ENCODE data around the gene LAMA2. TPM values are rescaled to one million over a fixed set of nuclear protein-coding genes. Genes with fewer than 3 reads are reported as not detected.

LAMA2 gene
- total and polyA plus RNA-seq, 7 experiments from 2014 or later: 0.02 to 0.59 (median 0.35) TPM; not detected in 4

DNA sequence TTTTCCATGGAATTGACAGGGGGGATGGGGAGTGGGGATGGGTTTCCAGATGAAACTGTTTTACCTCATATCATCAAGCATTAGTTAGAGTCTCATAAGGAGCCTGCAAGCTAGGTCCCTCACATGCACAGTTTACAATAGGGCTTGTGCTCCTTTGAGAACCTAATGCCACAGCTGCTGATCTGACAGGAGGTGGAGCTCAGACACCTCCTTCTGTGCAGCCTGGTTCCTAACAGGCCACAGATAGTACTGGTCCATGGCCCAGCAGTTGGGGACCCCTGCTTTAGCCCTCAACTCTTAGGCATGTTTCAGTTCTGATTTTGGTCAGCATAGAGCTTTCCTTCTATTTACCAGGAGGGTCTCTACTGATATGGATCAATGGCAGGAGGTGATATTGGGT, 251.6 kb downstream of the LAMA2 start:
- Mint-ChIP-seq H3K27ac (no peak overlapping the region), H3K9me3 (peaks cover 0 to 1% (median 0%) of the 10 kb centered on the region in 11 donors), H3K4me1 (no peaks in the 10 kb centered on the region), H3K27me3 (peaks cover 0 to 22% (median 12%) of the 10 kb centered on the region in 5 donors), H3K36me3 (no peaks in the 10 kb centered on the region), H3K4me3 (no peak overlapping the region)
- ATAC-seq: no peak
- peaks cover 0 to 7% of the 10 kb centered on the region in 2 donors for H3K27me3 ChIP-seq (ENCODE audit: control insufficient read depth in 2 of 2, insufficient read depth in 2 of 2, low read length in 2 of 2)
- H3K9me3 ChIP-seq (ENCODE audit: control insufficient read depth in 2 of 3, low read length in 3 of 3): no peaks in the 10 kb centered on the region
- DNase-seq: no peak
- intact Hi-C loops (cut with micrococcal nuclease): no loop called here
- no peaks in the 10 kb centered on the region for H3K36me3 ChIP-seq (ENCODE audit: control insufficient read depth in 2 of 3, insufficient read depth in 3 of 3, low read length in 3 of 3)
- no peak overlapping the region for H3K4me3 ChIP-seq (ENCODE audit: low read length)
- ChIA-PET CTCF (no interaction called here), POLR2A (no interaction called here)
- H3K27ac ChIP-seq (ENCODE audit: low read depth, low read length): no peak overlapping the region
- H3K4me1 ChIP-seq (ENCODE audit: control insufficient read depth in 2 of 2, insufficient read depth in 2 of 2, low read length in 2 of 2): no peaks in the 10 kb centered on the region

DNA sequence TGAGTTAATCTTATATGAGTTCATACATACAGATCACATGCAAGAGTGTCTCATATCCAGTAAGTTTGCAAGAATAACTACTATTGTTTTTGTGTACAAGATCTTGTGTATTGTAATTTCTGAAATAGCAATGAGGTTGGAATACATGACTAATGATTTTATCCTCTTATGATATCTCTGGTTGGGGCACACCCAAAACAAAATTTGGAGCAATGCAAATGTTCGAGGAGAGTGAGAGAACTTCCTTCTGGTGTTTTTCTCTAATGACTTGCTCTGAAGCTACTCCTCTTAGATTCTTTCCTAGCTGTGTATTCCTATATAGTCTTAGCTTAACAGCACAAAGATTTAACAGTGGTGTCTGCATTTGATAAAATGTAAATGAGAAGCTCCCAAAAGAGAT, 252.5 kb downstream of the LAMA2 start:
- no peaks in the 10 kb centered on the region for H3K4me1 Mint-ChIP-seq
- Histone ChIP-seq H3K27ac (ENCODE audit: low read depth, low read length) (no peak overlapping the region), H3K36me3 (ENCODE audit: control insufficient read depth in 2 of 3, insufficient read depth in 3 of 3, low read length in 3 of 3) (no peaks in the 10 kb centered on the region), H3K9me3 (ENCODE audit: control insufficient read depth in 2 of 3, low read length in 3 of 3) (no peaks in the 10 kb centered on the region), H3K27me3 (ENCODE audit: control insufficient read depth in 2 of 2, insufficient read depth in 2 of 2, low read length in 2 of 2) (peaks cover 0 to 7% of the 10 kb centered on the region in 2 donors), H3K4me3 (ENCODE audit: low read length) (no peak overlapping the region), H3K4me1 (ENCODE audit: control insufficient read depth in 2 of 2, insufficient read depth in 2 of 2, low read length in 2 of 2) (no peaks in the 10 kb centered on the region)
- ATAC-seq (no peak), DNase-seq (no peak)
- H3K36me3 Mint-ChIP-seq: no peaks in the 10 kb centered on the region
- ChIA-PET CTCF (no interaction called here), POLR2A (no interaction called here)
- intact Hi-C loops (cut with micrococcal nuclease): no loop called here
- peaks cover 0 to 18% (median 12%) of the 10 kb centered on the region in 5 donors for H3K27me3 Mint-ChIP-seq
- H3K4me3 Mint-ChIP-seq: no peak overlapping the region
- no peak overlapping the region for H3K27ac Mint-ChIP-seq
- peaks cover 0 to 1% (median 0%) of the 10 kb centered on the region in 11 donors for H3K9me3 Mint-ChIP-seq

- Histone ChIP-seq H3K4me1 (ENCODE audit: control insufficient read depth in 2 of 2, insufficient read depth in 2 of 2, low read length in 2 of 2) (no peaks in the 10 kb centered on the region), H3K4me3 (ENCODE audit: low read length) (no peak overlapping the region), H3K27me3 (ENCODE audit: control insufficient read depth in 2 of 2, insufficient read depth in 2 of 2, low read length in 2 of 2) (peaks cover 0 to 7% of the 10 kb centered on the region in 2 donors), H3K36me3 (ENCODE audit: control insufficient read depth in 2 of 3, insufficient read depth in 3 of 3, low read length in 3 of 3) (no peaks in the 10 kb centered on the region), H3K9me3 (ENCODE audit: control insufficient read depth in 2 of 3, low read length in 3 of 3) (no peaks in the 10 kb centered on the region), H3K27ac (ENCODE audit: low read depth, low read length) (no peak overlapping the region)
- H3K4me1 Mint-ChIP-seq: no peaks in the 10 kb centered on the region
- no peak overlapping the region for H3K27ac Mint-ChIP-seq
- ATAC-seq (no peak), DNase-seq (no peak)
- H3K36me3 Mint-ChIP-seq: no peaks in the 10 kb centered on the region
- CTCF ChIA-PET: no interaction called here
- peaks cover 0 to 1% (median 0%) of the 10 kb centered on the region in 11 donors for H3K9me3 Mint-ChIP-seq
- H3K27me3 Mint-ChIP-seq: peaks cover 0 to 15% (median 9%) of the 10 kb centered on the region in 5 donors
- intact Hi-C loops (cut with micrococcal nuclease): no loop called here
- POLR2A ChIA-PET: no interaction called here
- no peak overlapping the region for H3K4me3 Mint-ChIP-seq
Measured at GRCh38 chr6:129136751-129137150, 253.8 kb downstream of the LAMA2 start.

GRCh38 chr6:129138739-129139405, 255.9 kb downstream of the LAMA2 start:
- Histone ChIP-seq H3K9me3 (ENCODE audit: control insufficient read depth in 2 of 3, low read length in 3 of 3) (no peaks in the 10 kb centered on the region), H3K27me3 (ENCODE audit: control insufficient read depth in 2 of 2, insufficient read depth in 2 of 2, low read length in 2 of 2) (peaks cover 0 to 7% of the 10 kb centered on the region in 2 donors), H3K27ac (ENCODE audit: low read depth, low read length) (no peak overlapping the region), H3K4me3 (ENCODE audit: low read length) (no peak overlapping the region), H3K4me1 (ENCODE audit: control insufficient read depth in 2 of 2, insufficient read depth in 2 of 2, low read length in 2 of 2) (no peaks in the 10 kb centered on the region), H3K36me3 (ENCODE audit: control insufficient read depth in 2 of 3, insufficient read depth in 3 of 3, low read length in 3 of 3) (no peaks in the 10 kb centered on the region)
- no peak for ATAC-seq
- no peaks in the 10 kb centered on the region for H3K9me3 Mint-ChIP-seq
- peaks cover 0 to 13% (median 6%) of the 10 kb centered on the region in 5 donors for H3K27me3 Mint-ChIP-seq
- no peak overlapping the region for H3K27ac Mint-ChIP-seq
- POLR2A ChIA-PET: no interaction called here
- DNase-seq: no peak
- intact Hi-C loops (cut with micrococcal nuclease): no loop called here
- no peaks in the 10 kb centered on the region for H3K36me3 Mint-ChIP-seq
- CTCF ChIA-PET: no interaction called here
- H3K4me3 Mint-ChIP-seq: no peak overlapping the region
- no peaks in the 10 kb centered on the region for H3K4me1 Mint-ChIP-seq

GRCh38 chr6:129140526-129140925, 257.6 kb downstream of the LAMA2 start:
- no peaks in the 10 kb centered on the region for H3K9me3 ChIP-seq (ENCODE audit: control insufficient read depth in 2 of 3, low read length in 3 of 3)
- H3K27ac ChIP-seq (ENCODE audit: low read depth, low read length): no peak overlapping the region
- Mint-ChIP-seq H3K36me3 (no peaks in the 10 kb centered on the region), H3K4me1 (no peaks in the 10 kb centered on the region), H3K27me3 (peaks cover 0 to 15% (median 6%) of the 10 kb centered on the region in 5 donors), H3K9me3 (no peaks in the 10 kb centered on the region), H3K27ac (no peak overlapping the region), H3K4me3 (no peak overlapping the region)
- H3K4me1 ChIP-seq (ENCODE audit: control insufficient read depth in 2 of 2, insufficient read depth in 2 of 2, low read length in 2 of 2): no peaks in the 10 kb centered on the region
- ChIA-PET POLR2A (no interaction called here), CTCF (no interaction called here)
- no peaks in the 10 kb centered on the region for H3K36me3 ChIP-seq (ENCODE audit: control insufficient read depth in 2 of 3, insufficient read depth in 3 of 3, low read length in 3 of 3)
- ATAC-seq (no peak), DNase-seq (no peak)
- intact Hi-C loops (cut with micrococcal nuclease): no loop called here
- no peak overlapping the region for H3K4me3 ChIP-seq (ENCODE audit: low read length)
- H3K27me3 ChIP-seq (ENCODE audit: control insufficient read depth in 2 of 2, insufficient read depth in 2 of 2, low read length in 2 of 2): peaks cover 0 to 3% of the 10 kb centered on the region in 2 donors

DNA sequence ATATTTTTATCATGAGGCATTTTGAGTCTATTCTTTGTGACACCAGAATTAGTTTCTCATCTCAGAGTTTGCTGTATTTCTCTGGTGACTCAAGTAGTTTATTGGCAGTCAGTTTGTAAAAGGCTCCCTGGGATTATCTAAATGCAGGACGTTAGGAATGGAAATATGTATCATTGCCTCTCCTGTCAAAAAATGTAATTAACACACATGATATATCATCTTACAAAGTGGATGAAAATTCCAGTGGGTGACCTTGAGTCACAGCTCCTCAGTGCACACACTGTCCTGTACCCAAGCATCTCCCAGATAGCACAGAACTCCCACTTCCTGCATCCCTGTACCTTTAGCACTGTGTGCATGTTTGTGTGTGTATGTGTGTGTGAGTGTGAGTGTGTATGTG, 258.6 kb downstream of the LAMA2 start:
- no peak overlapping the region for H3K4me3 ChIP-seq (ENCODE audit: low read length)
- no peaks in the 10 kb centered on the region for H3K36me3 Mint-ChIP-seq
- H3K27ac Mint-ChIP-seq: no peak overlapping the region
- ChIA-PET POLR2A (no interaction called here), CTCF (no interaction called here)
- intact Hi-C loops (cut with micrococcal nuclease): no loop called here
- H3K36me3 ChIP-seq (ENCODE audit: control insufficient read depth in 2 of 3, insufficient read depth in 3 of 3, low read length in 3 of 3): no peaks in the 10 kb centered on the region
- no peak overlapping the region for H3K4me3 Mint-ChIP-seq
- H3K4me1 Mint-ChIP-seq: no peaks in the 10 kb centered on the region
- H3K9me3 Mint-ChIP-seq: no peaks in the 10 kb centered on the region
- H3K27ac ChIP-seq (ENCODE audit: low read depth, low read length): no peak overlapping the region
- no peak for ATAC-seq
- peaks cover 0 to 14% (median 6%) of the 10 kb centered on the region in 5 donors for H3K27me3 Mint-ChIP-seq
- peaks cover 0 to 3% of the 10 kb centered on the region in 2 donors for H3K27me3 ChIP-seq (ENCODE audit: control insufficient read depth in 2 of 2, insufficient read depth in 2 of 2, low read length in 2 of 2)
- DNase-seq: no peak
- no peaks in the 10 kb centered on the region for H3K4me1 ChIP-seq (ENCODE audit: control insufficient read depth in 2 of 2, insufficient read depth in 2 of 2, low read length in 2 of 2)
- H3K9me3 ChIP-seq (ENCODE audit: control insufficient read depth in 2 of 3, low read length in 3 of 3): no peaks in the 10 kb centered on the region

DNA sequence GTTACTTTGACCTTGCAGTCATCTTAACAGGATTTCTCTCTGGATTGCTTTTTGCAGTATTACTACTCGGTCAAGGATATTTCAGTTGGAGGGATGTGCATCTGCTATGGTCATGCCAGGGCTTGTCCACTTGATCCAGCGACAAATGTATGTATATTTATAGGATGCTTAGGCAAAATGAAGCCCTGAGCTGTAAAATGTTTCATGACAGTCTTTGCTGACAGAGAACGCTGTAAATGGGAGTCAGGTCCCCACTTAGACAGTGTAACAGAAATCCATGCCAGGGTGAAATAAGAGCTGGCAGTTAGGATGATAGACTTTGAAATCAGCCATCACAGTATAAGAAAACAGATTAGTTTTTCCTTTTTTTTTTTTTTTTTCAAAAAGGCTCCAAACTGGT, 264.0 kb downstream of the LAMA2 start:
- Histone ChIP-seq H3K27ac (ENCODE audit: low read depth, low read length) (no peak overlapping the region), H3K4me1 (ENCODE audit: control insufficient read depth in 2 of 2, insufficient read depth in 2 of 2, low read length in 2 of 2) (no peaks in the 10 kb centered on the region), H3K36me3 (ENCODE audit: control insufficient read depth in 2 of 3, insufficient read depth in 3 of 3, low read length in 3 of 3) (no peaks in the 10 kb centered on the region), H3K4me3 (ENCODE audit: low read length) (no peak overlapping the region), H3K27me3 (ENCODE audit: control insufficient read depth in 2 of 2, insufficient read depth in 2 of 2, low read length in 2 of 2) (peaks cover 0 to 3% of the 10 kb centered on the region in 2 donors), H3K9me3 (ENCODE audit: control insufficient read depth in 2 of 3, low read length in 3 of 3) (no peaks in the 10 kb centered on the region)
- Mint-ChIP-seq H3K27me3 (peaks cover 0 to 23% (median 10%) of the 10 kb centered on the region in 5 donors), H3K4me1 (no peaks in the 10 kb centered on the region), H3K27ac (no peak overlapping the region), H3K36me3 (no peaks in the 10 kb centered on the region), H3K4me3 (no peak overlapping the region), H3K9me3 (no peaks in the 10 kb centered on the region)
- DNase-seq (no peak), ATAC-seq (no peak)
- intact Hi-C loops (cut with micrococcal nuclease): no loop called here
- ChIA-PET CTCF (no interaction called here), POLR2A (interaction anchor here (0.5 kb wide), 1 partner anchor 23 kb away, joined by 3 read pairs; no protein-coding TSS in a partner anchor)
